Measurements from ENCODE around the gene GYG2.

- TF ChIP-seq, protein P1, sequence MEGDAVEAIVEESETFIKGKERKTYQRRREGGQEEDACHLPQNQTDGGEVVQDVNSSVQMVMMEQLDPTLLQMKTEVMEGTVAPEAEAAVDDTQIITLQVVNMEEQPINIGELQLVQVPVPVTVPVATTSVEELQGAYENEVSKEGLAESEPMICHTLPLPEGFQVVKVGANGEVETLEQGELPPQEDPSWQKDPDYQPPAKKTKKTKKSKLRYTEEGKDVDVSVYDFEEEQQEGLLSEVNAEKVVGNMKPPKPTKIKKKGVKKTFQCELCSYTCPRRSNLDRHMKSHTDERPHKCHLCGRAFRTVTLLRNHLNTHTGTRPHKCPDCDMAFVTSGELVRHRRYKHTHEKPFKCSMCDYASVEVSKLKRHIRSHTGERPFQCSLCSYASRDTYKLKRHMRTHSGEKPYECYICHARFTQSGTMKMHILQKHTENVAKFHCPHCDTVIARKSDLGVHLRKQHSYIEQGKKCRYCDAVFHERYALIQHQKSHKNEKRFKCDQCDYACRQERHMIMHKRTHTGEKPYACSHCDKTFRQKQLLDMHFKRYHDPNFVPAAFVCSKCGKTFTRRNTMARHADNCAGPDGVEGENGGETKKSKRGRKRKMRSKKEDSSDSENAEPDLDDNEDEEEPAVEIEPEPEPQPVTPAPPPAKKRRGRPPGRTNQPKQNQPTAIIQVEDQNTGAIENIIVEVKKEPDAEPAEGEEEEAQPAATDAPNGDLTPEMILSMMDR (IDR thresholded peaks at IDR 0.05; ENCODE audit: low read depth, low read length), result peak; percentile 41
- no peak for TF ChIP-seq EZH2phosphoT487 (IDR thresholded peaks at IDR 0.05; ENCODE audit: low read depth)
Measured at GRCh38 chrX:2875798-2876399, 47.2 kb downstream of the GYG2 start.
